ENCODE data around the gene SLC18B1. TPM values are rescaled to one million over a fixed set of nuclear protein-coding genes. Genes with fewer than 3 reads are reported as not detected.

Gene SLC18B1
- total RNA-seq, 4 donors from 2014 or later, result 0.51 to 38.7 (median 8.0) TPM

DNA sequence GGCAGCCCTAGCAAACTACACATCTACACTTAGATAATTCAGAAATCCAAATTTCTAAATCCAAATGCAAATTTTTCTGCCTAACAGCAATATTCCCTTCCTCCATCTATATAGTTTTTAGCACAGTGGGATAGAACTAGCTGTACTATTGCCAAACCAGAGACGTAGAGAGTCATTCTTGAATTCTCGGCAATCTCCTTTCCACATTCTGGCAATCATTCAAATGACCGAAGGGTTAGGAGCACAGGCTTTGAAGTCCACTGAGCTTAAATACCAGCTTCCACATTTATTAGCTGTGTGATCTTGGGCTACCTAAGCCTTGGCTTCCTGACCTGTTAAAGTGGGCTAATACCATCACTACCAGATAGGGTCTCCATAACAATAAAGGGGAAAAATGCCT, 12.8 kb upstream of the SLC18B1 start:
- TF ChIP-seq, protein P1, sequence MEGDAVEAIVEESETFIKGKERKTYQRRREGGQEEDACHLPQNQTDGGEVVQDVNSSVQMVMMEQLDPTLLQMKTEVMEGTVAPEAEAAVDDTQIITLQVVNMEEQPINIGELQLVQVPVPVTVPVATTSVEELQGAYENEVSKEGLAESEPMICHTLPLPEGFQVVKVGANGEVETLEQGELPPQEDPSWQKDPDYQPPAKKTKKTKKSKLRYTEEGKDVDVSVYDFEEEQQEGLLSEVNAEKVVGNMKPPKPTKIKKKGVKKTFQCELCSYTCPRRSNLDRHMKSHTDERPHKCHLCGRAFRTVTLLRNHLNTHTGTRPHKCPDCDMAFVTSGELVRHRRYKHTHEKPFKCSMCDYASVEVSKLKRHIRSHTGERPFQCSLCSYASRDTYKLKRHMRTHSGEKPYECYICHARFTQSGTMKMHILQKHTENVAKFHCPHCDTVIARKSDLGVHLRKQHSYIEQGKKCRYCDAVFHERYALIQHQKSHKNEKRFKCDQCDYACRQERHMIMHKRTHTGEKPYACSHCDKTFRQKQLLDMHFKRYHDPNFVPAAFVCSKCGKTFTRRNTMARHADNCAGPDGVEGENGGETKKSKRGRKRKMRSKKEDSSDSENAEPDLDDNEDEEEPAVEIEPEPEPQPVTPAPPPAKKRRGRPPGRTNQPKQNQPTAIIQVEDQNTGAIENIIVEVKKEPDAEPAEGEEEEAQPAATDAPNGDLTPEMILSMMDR (IDR thresholded peaks at IDR 0.05), result no peak
- TF ChIP-seq POLR2A (IDR thresholded peaks at IDR 0.05), result no peak
- H3K9me3 ChIP-seq, result no peaks in the 10 kb centered on the region
- no peak for DNase-seq
- no peaks in the 10 kb centered on the region for H3K27me3 ChIP-seq
- no peak overlapping the region for H3K4me3 ChIP-seq
- H3K27ac ChIP-seq, result no peak overlapping the region
- H3K4me1 ChIP-seq, result peaks cover 0 to 4% of the 10 kb centered on the region in 2 donors
- no peaks in the 10 kb centered on the region for H3K36me3 ChIP-seq
- intact Hi-C loops (cut with DNase I; ENCODE audit: low total_unique reads), result no loop called here

DNA sequence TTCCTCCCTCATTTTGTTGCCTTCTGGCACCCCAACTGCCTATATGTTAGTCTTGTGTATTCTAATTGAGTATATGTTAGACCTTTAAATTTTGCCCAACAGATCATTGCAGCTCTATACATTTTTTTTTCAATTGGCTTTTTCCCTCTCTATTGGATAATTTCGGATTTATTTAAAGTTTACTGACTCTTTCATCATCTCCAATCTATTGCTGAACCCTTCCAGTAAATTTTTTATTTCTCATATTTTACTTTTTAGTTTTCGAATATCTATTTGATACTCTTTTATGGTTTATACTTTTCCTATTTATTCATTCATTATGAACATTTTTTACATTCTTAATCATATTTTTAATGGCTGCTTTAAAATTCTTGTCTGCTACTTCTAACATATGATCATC, 7.1 kb upstream of the SLC18B1 start:
- no peak for TF ChIP-seq POLR2A (IDR thresholded peaks at IDR 0.05)
- TF ChIP-seq, protein P1 (IDR thresholded peaks at IDR 0.05), result no peak
- Histone ChIP-seq H3K9me3 (no peaks in the 10 kb centered on the region), H3K27ac (no peak overlapping the region), H3K4me3 (no peak overlapping the region), H3K27me3 (no peaks in the 10 kb centered on the region), H3K36me3 (no peaks in the 10 kb centered on the region), H3K4me1 (no peaks in the 10 kb centered on the region)
- no peak for DNase-seq
- intact Hi-C loops (cut with DNase I; ENCODE audit: low total_unique reads), result no loop called here

DNA sequence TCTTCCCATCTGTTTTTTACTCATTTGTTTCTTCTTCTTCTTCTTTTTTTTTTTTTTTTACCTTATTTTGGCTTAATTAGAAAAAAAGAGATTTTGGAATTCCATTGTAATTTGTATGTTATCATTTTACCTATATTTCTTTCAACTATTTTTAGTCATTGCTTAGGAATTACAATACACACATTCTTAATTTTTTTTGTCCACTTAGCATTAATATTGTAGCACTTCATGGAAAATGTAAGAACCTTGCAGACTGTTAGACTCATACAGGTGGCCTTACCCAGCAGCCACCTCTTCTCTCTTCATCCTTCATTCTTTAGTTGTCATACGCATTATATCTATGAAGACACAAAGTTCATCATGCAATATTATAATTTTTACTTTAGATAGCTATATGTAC, 5.8 kb upstream of the SLC18B1 start:
- H3K27ac ChIP-seq, result no peak overlapping the region
- H3K9me3 ChIP-seq, result no peaks in the 10 kb centered on the region
- no peak overlapping the region for H3K4me3 ChIP-seq
- no peak for TF ChIP-seq POLR2A (IDR thresholded peaks at IDR 0.05)
- TF ChIP-seq, protein P1 (IDR thresholded peaks at IDR 0.05), result no peak
- no peaks in the 10 kb centered on the region for H3K36me3 ChIP-seq
- DNase-seq, result no peak
- intact Hi-C loops (cut with DNase I; ENCODE audit: low total_unique reads), result no loop called here
- no peaks in the 10 kb centered on the region for H3K27me3 ChIP-seq
- no peaks in the 10 kb centered on the region for H3K4me1 ChIP-seq

DNA sequence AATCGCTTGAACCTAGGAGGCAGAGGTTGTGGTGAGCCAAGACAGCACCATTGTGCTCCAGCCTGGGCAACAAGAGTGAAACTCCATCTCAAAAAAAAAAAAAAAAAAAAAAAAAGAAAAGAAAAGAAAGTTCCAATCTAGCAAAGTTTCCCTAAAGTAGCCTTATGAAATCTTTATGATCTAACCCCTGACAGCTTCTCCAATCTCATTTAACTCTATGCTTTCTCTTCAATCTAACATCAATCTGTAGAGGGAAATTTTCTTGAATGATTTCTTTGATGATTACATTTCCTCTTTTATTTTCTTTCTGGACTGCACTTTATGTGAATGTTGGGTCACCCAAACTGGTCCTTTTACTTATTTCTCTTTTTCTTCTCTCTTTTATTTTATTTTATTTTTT, 2.2 kb upstream of the SLC18B1 start:
- H3K4me1 ChIP-seq, result peaks cover 0 to 5% of the 10 kb centered on the region in 2 donors
- no peak overlapping the region for H3K4me3 ChIP-seq
- intact Hi-C loops (cut with DNase I; ENCODE audit: low total_unique reads), result no loop called here
- no peaks in the 10 kb centered on the region for H3K36me3 ChIP-seq
- H3K27ac ChIP-seq, result no peak overlapping the region
- DNase-seq, result no peak
- TF ChIP-seq, protein P1 (IDR thresholded peaks at IDR 0.05), result no peak
- no peak for TF ChIP-seq POLR2A (IDR thresholded peaks at IDR 0.05)
- H3K9me3 ChIP-seq, result no peaks in the 10 kb centered on the region
- no peaks in the 10 kb centered on the region for H3K27me3 ChIP-seq

DNA sequence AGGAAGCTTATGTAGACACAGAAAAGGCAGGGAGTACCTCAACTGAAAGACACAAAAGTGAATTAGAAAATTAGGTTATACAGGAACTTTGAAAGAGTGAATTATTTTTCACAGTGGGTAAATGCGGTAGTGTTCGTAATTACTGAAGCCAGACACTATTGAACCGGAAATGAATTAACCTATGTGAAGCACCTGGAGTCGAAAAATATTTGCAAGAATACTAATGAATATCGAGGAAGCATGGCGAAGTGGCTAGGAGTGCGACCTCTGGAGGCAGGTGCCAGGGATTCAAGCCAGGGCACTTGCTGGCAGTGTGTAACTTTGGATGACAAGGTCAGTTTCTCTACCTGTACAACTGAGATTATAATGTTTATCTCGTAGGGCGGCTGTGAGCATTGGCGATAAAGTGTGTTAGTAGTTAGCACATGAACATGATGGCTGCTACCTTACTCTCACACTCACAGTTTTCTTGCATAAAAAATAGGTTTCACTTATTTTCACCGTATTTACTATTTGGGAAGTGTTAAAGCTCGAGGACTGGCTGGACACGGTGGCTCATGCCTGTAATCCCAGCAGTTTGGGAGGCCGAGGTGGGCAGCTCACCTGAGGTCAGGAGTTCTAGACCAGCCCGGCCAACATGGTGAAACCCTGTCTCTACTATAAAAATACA, 567 bp upstream of the SLC18B1 start:
- TF ChIP-seq, protein P1 (IDR thresholded peaks at IDR 0.05), result peak; percentile 48 to 70 (median 54)
- TF ChIP-seq POLR2A (IDR thresholded peaks at IDR 0.05), result no peak
- Histone ChIP-seq H3K9me3 (no peaks in the 10 kb centered on the region), H3K4me3 (peak overlapping the region; percentile 69 to 76), H3K4me1 (peaks cover 0 to 5% of the 10 kb centered on the region in 2 donors), H3K27me3 (no peaks in the 10 kb centered on the region), H3K27ac (peak overlapping the region; percentile 71 to 78), H3K36me3 (no peaks in the 10 kb centered on the region)
- intact Hi-C loops (cut with DNase I; ENCODE audit: low total_unique reads), result no loop called here
- DNase-seq, result peak; percentile 53 to 61
